Neural cell (in vitro differentiated cells): ENCODE results near the gene DNM2. TPM values are rescaled to one million over a fixed set of nuclear protein-coding genes. Genes with fewer than 3 reads are reported as not detected.

ENCODE experiments used
- H2AFZ ChIP-seq: fragments of 200-600, 300-800 bp; sonication (generic), shearing (Covaris generic); 2 replicates; pipeline ENCODE4 v1.6.0; 2014; ENCODE audit warnings: low read depth, mild to moderate bottlenecking, antibody characterized with exemption, low read length, moderate library complexity
- H3F3A ChIP-seq: fragments of 200-600 bp; shearing (Covaris generic); 2 replicates; pipeline ENCODE4 v1.6.1; 2016; ENCODE audit warnings: mild to moderate bottlenecking, moderate library complexity, mixed read lengths, antibody characterized with exemption, low read length; ENCODE audit not compliant: insufficient read depth, poor library complexity, severe bottlenecking
- H3K27ac ChIP-seq: fragments of 200-600, 300-800 bp; sonication (generic), shearing (Covaris generic); 2 replicates; pipeline ENCODE4 v1.5.1; 2014; ENCODE audit warnings: mild to moderate bottlenecking, low read length, moderate library complexity
- H3K27me3 ChIP-seq: fragments of 300-800, 200-600 bp; sonication (generic), shearing (Covaris generic); 2 replicates; pipeline ENCODE4 v1.6.0; 2014; ENCODE audit warnings: mild to moderate bottlenecking, low read depth, low read length, moderate library complexity; ENCODE audit not compliant: insufficient read depth
- H3K36me3 ChIP-seq: fragments of 300-800, 200-600 bp; sonication (generic), shearing (Covaris generic); 2 replicates; pipeline ENCODE4 v1.5.1; 2014; ENCODE audit warnings: mild to moderate bottlenecking, antibody characterized with exemption, low read length, moderate library complexity; ENCODE audit not compliant: insufficient read depth
- H3K4me2 ChIP-seq: fragments of 300-800, 200-600 bp; sonication (generic), shearing (Covaris generic); 2 replicates; pipeline ENCODE4 v1.6.0; 2014; ENCODE audit warnings: mild to moderate bottlenecking, low read length
- H3K4me3 ChIP-seq: fragments of 300-800, 200-600 bp; sonication (generic), shearing (Covaris generic); 2 replicates; pipeline ENCODE4 v1.5.1; 2014; ENCODE audit warnings: mild to moderate bottlenecking, low read length, moderate library complexity
- H3K79me2 ChIP-seq: fragments of 200-600 bp; shearing (Covaris generic); replicated peaks from 2 replicates; pipeline ENCODE4 v1.6.0; 2014; ENCODE audit warnings: mild to moderate bottlenecking, low read length, moderate library complexity; ENCODE audit not compliant: insufficient read depth
- H3K9ac ChIP-seq: fragments of 300-800, 200-600 bp; sonication (generic), shearing (Covaris generic); 2 replicates; pipeline ENCODE4 v1.6.1; 2016; ENCODE audit warnings: mild to moderate bottlenecking, low read length, mixed read lengths
- H3K9me2 ChIP-seq: fragments of 200-600 bp; shearing (Covaris generic); 2 replicates; pipeline ENCODE4 v1.6.1; 2016; ENCODE audit warnings: mild to moderate bottlenecking, low read length, mixed read lengths; ENCODE audit not compliant: insufficient read depth
- H3K9me3 ChIP-seq: fragments of 200-600, 300-800 bp; sonication (generic), shearing (Covaris generic); 2 replicates; pipeline ENCODE4 v1.6.1; 2016; ENCODE audit warnings: mild to moderate bottlenecking, mixed run types, low read length, moderate library complexity, mixed read lengths
- H4K20me1 ChIP-seq: fragments of 200-600 bp; shearing (Covaris generic); 2 replicates; pipeline ENCODE4 v1.6.1; 2016; ENCODE audit warnings: mild to moderate bottlenecking, mixed run types; ENCODE audit not compliant: insufficient read depth
- CTCF ChIP-seq: fragments of 450-650 bp; IDR thresholded peaks from 2 replicates; pipeline ENCODE4 v1.5.1; 2014; ENCODE audit warnings: antibody characterized with exemption, mild to moderate bottlenecking, moderate library complexity; ENCODE audit not compliant: poor library complexity, severe bottlenecking
- EP300 ChIP-seq: fragments of 450-650 bp; conservative IDR thresholded peaks from 2 replicates; pipeline ENCODE4 v1.6.1; 2014; ENCODE audit warnings: antibody characterized with exemption, mild to moderate bottlenecking, moderate library complexity; ENCODE audit not compliant: poor library complexity, severe bottlenecking
- EZH2 ChIP-seq: fragments of 200-600, 300-800 bp; shearing (Covaris generic), sonication (generic); IDR thresholded peaks from 2 replicates; pipeline ENCODE4 v1.6.1; 2014; ENCODE audit warnings: antibody characterized with exemption, low read length, borderline replicate concordance, mild to moderate bottlenecking; ENCODE audit not compliant: insufficient read depth, poor library complexity, severe bottlenecking
- MXI1 ChIP-seq: fragments of 450-650 bp; conservative IDR thresholded peaks from 2 replicates; pipeline ENCODE4 v1.6.1; 2014; ENCODE audit warnings: antibody characterized with exemption, mild to moderate bottlenecking; ENCODE audit not compliant: poor library complexity, severe bottlenecking
- POLR2AphosphoS5 ChIP-seq: IDR thresholded peaks from 2 replicates; pipeline ENCODE4 v1.6.1; 2012
- RAD21 ChIP-seq: fragments of 450-650 bp; conservative IDR thresholded peaks from 2 replicates; pipeline ENCODE4 v1.6.1; 2014; ENCODE audit warnings: antibody characterized with exemption, mild to moderate bottlenecking, moderate library complexity
- REST ChIP-seq: IDR thresholded peaks from 2 replicates; pipeline ENCODE4 v1.6.1; 2012; ENCODE audit warnings: borderline replicate concordance
- SMC3 ChIP-seq: fragments of 450-650 bp; conservative IDR thresholded peaks from 2 replicates; pipeline ENCODE4 v1.6.1; 2014; ENCODE audit warnings: antibody characterized with exemption, mild to moderate bottlenecking, moderate library complexity; ENCODE audit not compliant: poor library complexity
- TAF1 ChIP-seq: IDR thresholded peaks from 2 replicates; pipeline ENCODE4 v1.6.1; 2012; ENCODE audit warnings: low read depth
- polyA plus RNA-seq: library from polyadenylated mRNA; depleted of rRNA; stranded (reverse); fragments of >200 nt; gene quantifications from 2 replicates; pipeline ENCODE4 v1.2.3, GENCODE V29; 2014
- small RNA-seq, 3 experiments: library from RNA; depleted of rRNA; stranded (forward); fragments of <200 nt; gene quantifications; one replicate each; pipeline ENCODE3, GENCODE V24; 2012

Gene DNM2
- polyA plus RNA-seq, 1 donor from 2014 or later: 31.4 TPM

GRCh38 chr19:10878253-10878652 is 160.4 kb downstream of the DNM2 start:
- no peak overlapping the region for H3K4me2 ChIP-seq

More at GRCh38 chr19:10878253-10878652, 160.4 kb downstream of the DNM2 start:
- Histone ChIP-seq H3K27ac (no peak overlapping the region), H3K27me3 (no peaks in the 10 kb centered on the region), H3K9me3 (no peaks in the 10 kb centered on the region), H3K79me2 (peaks cover 72% of the 10 kb centered on the region), H2AFZ (no peak overlapping the region), H3K9ac (no peak overlapping the region), H3K9me2 (no peaks in the 10 kb centered on the region), H4K20me1 (no peaks in the 10 kb centered on the region), H3K4me3 (no peak overlapping the region), H3K36me3 (no peaks in the 10 kb centered on the region), H3F3A (no peaks in the 10 kb centered on the region)
- TF ChIP-seq EZH2 (no peak), SMC3 (no peak), RAD21 (no peak), MXI1 (no peak), CTCF (no peak), EP300 (no peak), REST (no peak), POLR2AphosphoS5 (no peak), TAF1 (no peak)

Small RNAs within 50 kb of the gene (small RNA-seq; reads per million reads assigned to genes)
- gene MIR199A1 (0 to 2.8 (median 1.1) reads per million in 3 experiments), gene MIR4748 (0.39 to 2.5 (median 1.4) reads per million in 3 experiments), gene MIR638 (0 reads per million in 3 experiments), gene MIR6793 (0.08 to 0.92 (median 0.68) reads per million in 3 experiments)

Other genes starting within 250 kb of the DNM2 start
- gene KEAP1, start 214.7 kb upstream of the DNM2 start, polyA plus RNA-seq: 39.0 and 47.9 TPM in 2 replicates
- not detected in 2 replicates for gene S1PR5, start 200.6 kb upstream of the DNM2 start, polyA plus RNA-seq
- 50.2 and 59.3 TPM in 2 replicates for gene ATG4D, start 174.2 kb upstream of the DNM2 start, polyA plus RNA-seq
- 5.3 and 6.5 TPM in 2 replicates for gene KRI1, start 152.1 kb upstream of the DNM2 start, polyA plus RNA-seq
- gene CDKN2D, start 149.1 kb upstream of the DNM2 start, polyA plus RNA-seq: 333 and 339 TPM in 2 replicates
- 0.38 and 3.7 TPM in 2 replicates for gene AP1M2, start 130.8 kb upstream of the DNM2 start, polyA plus RNA-seq
- 50.0 and 55.7 TPM in 2 replicates for gene SLC44A2, start 92.5 kb upstream of the DNM2 start, polyA plus RNA-seq
- gene ILF3, start 63.7 kb upstream of the DNM2 start, polyA plus RNA-seq: 464 and 522 TPM in 2 replicates
- 208 and 249 TPM in 2 replicates for gene QTRT1, start 16.6 kb upstream of the DNM2 start, polyA plus RNA-seq
- 20.2 and 28.1 TPM in 2 replicates for gene TMED1, start 118.1 kb downstream of the DNM2 start, polyA plus RNA-seq
- not detected in 2 replicates for gene C19orf38, start 130.3 kb downstream of the DNM2 start, polyA plus RNA-seq
- gene CARM1, start 153.5 kb downstream of the DNM2 start, polyA plus RNA-seq: 22.3 and 37.9 TPM in 2 replicates
- 101 and 109 TPM in 2 replicates for gene YIPF2, start 210.6 kb downstream of the DNM2 start, polyA plus RNA-seq
- gene TIMM29, start 210.7 kb downstream of the DNM2 start, polyA plus RNA-seq: 39.4 and 52.1 TPM in 2 replicates
- 97.3 and 116 TPM in 2 replicates for gene SMARCA4, start 243.0 kb downstream of the DNM2 start, polyA plus RNA-seq